ENCODE measurements around the gene RPTOR. TPM values are rescaled to one million over a fixed set of nuclear protein-coding genes. Genes with fewer than 3 reads are reported as not detected.

The RPTOR gene
- total RNA-seq, 1 experiment from 2014 or later, result 25.1 TPM

DNA sequence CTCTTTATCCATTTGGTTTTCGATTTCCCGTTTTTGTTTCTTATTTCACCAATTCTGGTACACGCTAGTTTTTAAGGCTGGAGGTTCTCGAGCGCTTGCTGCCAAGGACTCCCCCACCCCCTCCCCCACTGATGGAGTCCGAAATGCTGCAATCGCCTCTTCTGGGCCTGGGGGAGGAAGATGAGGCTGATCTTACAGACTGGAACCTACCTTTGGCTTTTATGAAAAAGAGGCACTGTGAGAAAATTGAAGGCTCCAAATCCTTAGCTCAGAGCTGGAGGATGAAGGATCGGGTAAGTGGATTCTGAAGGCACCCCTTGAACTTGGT lies 825 bp downstream of the RPTOR start:
- no peak overlapping the region for H3K14ac ChIP-seq (ENCODE audit: insufficient read depth, low read length)
- peaks cover 16% of the 10 kb centered on the region for H3K79me1 ChIP-seq (ENCODE audit: insufficient read depth, low read depth, low read length, poor library complexity, severe bottlenecking)
- peak overlapping the region; percentile 91 for H3K9ac ChIP-seq (ENCODE audit: extremely low read depth, insufficient read length, low read length)
- no peak overlapping the region for H3K27ac ChIP-seq (ENCODE audit: insufficient read length, low read depth, low read length)
- no peaks in the 10 kb centered on the region for H4K20me1 ChIP-seq (ENCODE audit: control insufficient read depth, insufficient read depth, insufficient read length)
- no peak overlapping the region for H3K4ac ChIP-seq (ENCODE audit: low read depth, low read length)
- peak overlapping the region; percentile 93 to 94 for H3K4me3 Mint-ChIP-seq
- WGBS (ENCODE audit: extremely low coverage, insufficient read length, low lambda C conversion rate), result no CpG with 5 or more reads among the region's 8 CpGs
- H3K27ac Mint-ChIP-seq, result peak overlapping the region; percentile 78 to 98 (median 96); a peak in 6 of 7 replicates
- no peak for DNase-seq
- no peaks in the 10 kb centered on the region for H3K9me3 ChIP-seq (ENCODE audit: control insufficient read depth, low read depth, low read length)
- no peak overlapping the region for H2AK5ac ChIP-seq (ENCODE audit: insufficient read length, low read length)
- no peak overlapping the region for H2BK120ac ChIP-seq (ENCODE audit: low read depth, low read length, poor library complexity, severe bottlenecking)
- peaks cover 31% of the 10 kb centered on the region for H3K27me3 Mint-ChIP-seq (ENCODE audit: low read depth)
- no peaks in the 10 kb centered on the region for H3K36me3 Mint-ChIP-seq (ENCODE audit: insufficient read depth in 1 of 3, low read depth in 3 of 3)
- peaks cover 16 to 21% of the 10 kb centered on the region in 2 experiments for H3K4me1 Mint-ChIP-seq
- no peak overlapping the region for H3T11ph ChIP-seq (ENCODE audit: low read length)
- TF ChIP-seq, protein P1, sequence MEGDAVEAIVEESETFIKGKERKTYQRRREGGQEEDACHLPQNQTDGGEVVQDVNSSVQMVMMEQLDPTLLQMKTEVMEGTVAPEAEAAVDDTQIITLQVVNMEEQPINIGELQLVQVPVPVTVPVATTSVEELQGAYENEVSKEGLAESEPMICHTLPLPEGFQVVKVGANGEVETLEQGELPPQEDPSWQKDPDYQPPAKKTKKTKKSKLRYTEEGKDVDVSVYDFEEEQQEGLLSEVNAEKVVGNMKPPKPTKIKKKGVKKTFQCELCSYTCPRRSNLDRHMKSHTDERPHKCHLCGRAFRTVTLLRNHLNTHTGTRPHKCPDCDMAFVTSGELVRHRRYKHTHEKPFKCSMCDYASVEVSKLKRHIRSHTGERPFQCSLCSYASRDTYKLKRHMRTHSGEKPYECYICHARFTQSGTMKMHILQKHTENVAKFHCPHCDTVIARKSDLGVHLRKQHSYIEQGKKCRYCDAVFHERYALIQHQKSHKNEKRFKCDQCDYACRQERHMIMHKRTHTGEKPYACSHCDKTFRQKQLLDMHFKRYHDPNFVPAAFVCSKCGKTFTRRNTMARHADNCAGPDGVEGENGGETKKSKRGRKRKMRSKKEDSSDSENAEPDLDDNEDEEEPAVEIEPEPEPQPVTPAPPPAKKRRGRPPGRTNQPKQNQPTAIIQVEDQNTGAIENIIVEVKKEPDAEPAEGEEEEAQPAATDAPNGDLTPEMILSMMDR (conservative IDR thresholded peaks at IDR 0.05), result no peak
- peaks cover 11% of the 10 kb centered on the region; the same call in 1 of the 2 replicates for H3K79me2 ChIP-seq (ENCODE audit: insufficient read depth, low read length)
- no peak overlapping the region for H2BK5ac ChIP-seq (ENCODE audit: insufficient read length, low read length)
- H3K4me1 ChIP-seq (ENCODE audit: insufficient read depth, low read length), result peaks cover 5% of the 10 kb centered on the region; the same call in 1 of the 2 replicates
- H2AFZ ChIP-seq (ENCODE audit: low read length), result no peak overlapping the region
- no peak overlapping the region for H3K56ac ChIP-seq (ENCODE audit: insufficient read length, low read depth, low read length)
- no peak overlapping the region for H2BK12ac ChIP-seq (ENCODE audit: insufficient read length, low read depth, low read length)
- H3K23ac ChIP-seq (ENCODE audit: insufficient read length, low read depth, low read length), result no peak overlapping the region
- H3K4me2 ChIP-seq (ENCODE audit: insufficient read depth, insufficient read length, low read length), result peak overlapping the region; percentile 48
- no peak overlapping the region for H2BK20ac ChIP-seq (ENCODE audit: low read depth, low read length, poor library complexity, severe bottlenecking)
- H4K5ac ChIP-seq (ENCODE audit: insufficient read length, low read depth, low read length), result no peak overlapping the region
- no peak overlapping the region for H4K91ac ChIP-seq (ENCODE audit: insufficient read length, low read depth, low read length)
- H3K18ac ChIP-seq (ENCODE audit: insufficient read length, low read depth, low read length), result no peak overlapping the region
- no peaks in the 10 kb centered on the region for H3K27me3 ChIP-seq (ENCODE audit: insufficient read depth, low read length)
- peaks cover 5% of the 10 kb centered on the region for H3K23me2 ChIP-seq (ENCODE audit: insufficient read length, low read depth, low read length, poor library complexity, severe bottlenecking)
- 0 out of 5 replicates have a peak, but pooled peaks cover 0 to 2% of the 10 kb centered on the region in 2 experiments for H3K9me3 Mint-ChIP-seq
- H2BK15ac ChIP-seq (ENCODE audit: low read depth, low read length), result no peak overlapping the region
- H4K8ac ChIP-seq (replicated peaks; ENCODE audit: insufficient read length, low read depth, low read length), result no peak overlapping the region

Data from H9 (cell line).